OCI-LY7 (cell line): ENCODE measurements around the gene DNMT3A.

Experiments used
- CTCF ChIP-seq: fragments of 200-600 bp; sonication (generic); conservative IDR thresholded peaks from 2 replicates; pipeline ENCODE4 v1.5.1; 2014; ENCODE audit warnings: mild to moderate bottlenecking, antibody characterized with exemption, low read length, moderate library complexity, mixed read lengths
- EZH2phosphoT487 ChIP-seq: fragments of 200-600 bp; sonication (generic); IDR thresholded peaks from 2 replicates; pipeline ENCODE4 v1.6.1; 2018; ENCODE audit warnings: low read depth, borderline replicate concordance, mild to moderate bottlenecking, mixed run types, antibody characterized with exemption, low read length, moderate library complexity, mixed read lengths

GRCh38 chr2:25253153-25253626 is 88.5 kb downstream of the DNMT3A start:
- TF ChIP-seq CTCF (no peak), EZH2phosphoT487 (no peak)
